Measurements from ENCODE around the gene NADSYN1.

DNA sequence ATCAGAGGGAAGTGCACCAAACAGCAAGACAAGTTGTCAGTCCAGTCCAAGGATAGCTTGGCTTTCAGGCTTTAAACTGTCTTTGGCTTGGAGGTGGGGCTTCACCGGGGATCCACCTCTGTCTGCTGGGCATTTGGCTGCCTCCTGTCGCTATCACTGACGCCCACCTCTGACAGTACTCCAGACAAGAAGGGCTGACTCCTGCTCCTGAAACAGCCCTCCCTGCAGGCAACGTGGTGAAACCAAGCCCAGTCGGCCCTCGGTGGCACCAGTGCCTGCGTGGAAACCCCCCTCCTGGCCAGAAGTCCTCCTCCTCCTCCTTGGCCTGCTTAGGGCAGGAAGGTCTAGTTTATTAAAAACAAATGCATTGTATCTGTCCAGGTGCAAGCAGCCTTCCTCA lies 21.7 kb upstream of the NADSYN1 start:
- TF ChIP-seq POLR2A (IDR thresholded peaks at IDR 0.05) = no peak
- TF ChIP-seq, protein P1, sequence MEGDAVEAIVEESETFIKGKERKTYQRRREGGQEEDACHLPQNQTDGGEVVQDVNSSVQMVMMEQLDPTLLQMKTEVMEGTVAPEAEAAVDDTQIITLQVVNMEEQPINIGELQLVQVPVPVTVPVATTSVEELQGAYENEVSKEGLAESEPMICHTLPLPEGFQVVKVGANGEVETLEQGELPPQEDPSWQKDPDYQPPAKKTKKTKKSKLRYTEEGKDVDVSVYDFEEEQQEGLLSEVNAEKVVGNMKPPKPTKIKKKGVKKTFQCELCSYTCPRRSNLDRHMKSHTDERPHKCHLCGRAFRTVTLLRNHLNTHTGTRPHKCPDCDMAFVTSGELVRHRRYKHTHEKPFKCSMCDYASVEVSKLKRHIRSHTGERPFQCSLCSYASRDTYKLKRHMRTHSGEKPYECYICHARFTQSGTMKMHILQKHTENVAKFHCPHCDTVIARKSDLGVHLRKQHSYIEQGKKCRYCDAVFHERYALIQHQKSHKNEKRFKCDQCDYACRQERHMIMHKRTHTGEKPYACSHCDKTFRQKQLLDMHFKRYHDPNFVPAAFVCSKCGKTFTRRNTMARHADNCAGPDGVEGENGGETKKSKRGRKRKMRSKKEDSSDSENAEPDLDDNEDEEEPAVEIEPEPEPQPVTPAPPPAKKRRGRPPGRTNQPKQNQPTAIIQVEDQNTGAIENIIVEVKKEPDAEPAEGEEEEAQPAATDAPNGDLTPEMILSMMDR (IDR thresholded peaks at IDR 0.05) = no peak
